ENCODE measurements around the gene POT1.

The POT1 gene

DNA sequence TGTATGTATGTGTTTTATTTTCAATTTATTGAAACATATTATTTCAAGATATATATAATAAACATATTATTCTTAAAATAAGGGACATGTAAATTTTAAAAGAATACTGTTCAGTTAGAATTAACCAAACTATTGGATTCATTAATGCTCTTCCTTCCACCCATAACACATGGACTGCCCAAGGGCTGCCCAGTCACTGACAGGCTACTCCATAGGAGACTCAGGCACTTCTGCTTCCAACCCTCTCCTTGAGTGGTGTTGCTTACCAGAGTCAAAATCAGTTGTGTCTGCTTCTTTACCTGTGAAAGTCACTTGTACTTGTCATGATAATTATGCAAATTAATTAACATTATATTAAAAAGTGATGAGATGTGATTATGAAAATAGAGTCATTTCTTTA is 154.2 kb downstream of the POT1 start:
- Histone ChIP-seq H3K27me3 (ENCODE audit: insufficient read depth, low read length) (no peaks in the 10 kb centered on the region), H3K4me3 (ENCODE audit: low read length) (no peak overlapping the region), H3K9me3 (ENCODE audit: low read length) (no peaks in the 10 kb centered on the region), H2AFZ (ENCODE audit: low read depth, low read length) (no peak overlapping the region), H3K4me1 (ENCODE audit: insufficient read depth, low read length) (no peaks in the 10 kb centered on the region), H3K36me3 (ENCODE audit: insufficient read depth, low read length) (no peaks in the 10 kb centered on the region)

DNA sequence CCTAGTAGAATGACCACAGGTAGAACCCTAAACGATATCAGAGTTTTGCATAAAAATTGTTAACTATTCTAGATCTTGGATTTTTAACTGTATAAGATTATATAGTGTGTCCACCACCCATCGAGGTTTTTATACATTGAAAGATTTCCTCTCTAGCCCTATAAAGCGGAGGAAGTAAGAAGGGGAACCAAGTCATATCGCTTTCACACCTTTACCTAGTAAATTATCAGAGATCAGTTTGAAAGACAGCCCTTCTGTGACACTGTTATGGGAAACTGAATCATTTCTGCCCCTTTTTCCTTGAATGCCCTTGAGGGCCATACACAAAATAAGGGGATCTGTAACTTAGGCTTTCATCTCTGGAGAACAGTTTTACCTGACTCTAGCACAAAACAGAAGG is 155.7 kb downstream of the POT1 start:
- Histone ChIP-seq H3K4me3 (ENCODE audit: low read length) (no peak overlapping the region), H3K9me3 (ENCODE audit: low read length) (no peaks in the 10 kb centered on the region), H3K36me3 (ENCODE audit: insufficient read depth, low read length) (no peaks in the 10 kb centered on the region), H3K27me3 (ENCODE audit: insufficient read depth, low read length) (no peaks in the 10 kb centered on the region), H2AFZ (ENCODE audit: low read depth, low read length) (no peak overlapping the region), H3K4me1 (ENCODE audit: insufficient read depth, low read length) (no peaks in the 10 kb centered on the region)

DNA sequence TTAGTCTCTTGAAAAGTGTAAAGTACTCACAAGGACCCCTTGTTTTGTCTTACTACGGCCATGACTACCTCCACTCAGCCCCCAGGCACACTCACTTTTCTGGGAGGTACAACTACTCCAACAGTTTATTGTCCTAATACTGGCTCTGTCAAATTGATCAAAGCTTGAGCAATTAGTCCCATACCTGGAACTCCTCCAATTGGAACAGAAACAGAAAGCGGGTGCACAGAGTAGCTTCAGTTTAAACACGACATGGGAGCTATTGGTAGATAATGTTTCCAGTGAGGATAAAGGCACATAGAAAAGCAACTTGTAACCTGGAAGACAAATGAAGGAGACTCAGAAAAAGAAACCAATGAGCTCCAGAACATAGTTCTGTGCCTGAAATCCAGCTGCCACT is 156.3 kb downstream of the POT1 start:
- Histone ChIP-seq H3K27me3 (ENCODE audit: insufficient read depth, low read length) (no peaks in the 10 kb centered on the region), H3K4me3 (ENCODE audit: low read length) (no peak overlapping the region), H2AFZ (ENCODE audit: low read depth, low read length) (no peak overlapping the region), H3K36me3 (ENCODE audit: insufficient read depth, low read length) (no peaks in the 10 kb centered on the region), H3K4me1 (ENCODE audit: insufficient read depth, low read length) (no peaks in the 10 kb centered on the region), H3K9me3 (ENCODE audit: low read length) (no peaks in the 10 kb centered on the region)
